NCI-H128 (cell line): ENCODE results near the gene TOMM70.
"Not testable (repeated sequence)": the region's sequence is repeated elsewhere in the genome, so short reads cannot be mapped to it uniquely, and the experiment has no call there.

Source experiments
- DNase-seq: peaks from one replicate; lab custom pipeline; 2025; ENCODE audit not compliant: unreplicated experiment; lab: John Stamatoyannopoulos, UW

Gene TOMM70

GRCh38 chr3:100364421-100364820 lies 36.5 kb downstream of the TOMM70 start:
- DNase-seq, result no peak

DNA sequence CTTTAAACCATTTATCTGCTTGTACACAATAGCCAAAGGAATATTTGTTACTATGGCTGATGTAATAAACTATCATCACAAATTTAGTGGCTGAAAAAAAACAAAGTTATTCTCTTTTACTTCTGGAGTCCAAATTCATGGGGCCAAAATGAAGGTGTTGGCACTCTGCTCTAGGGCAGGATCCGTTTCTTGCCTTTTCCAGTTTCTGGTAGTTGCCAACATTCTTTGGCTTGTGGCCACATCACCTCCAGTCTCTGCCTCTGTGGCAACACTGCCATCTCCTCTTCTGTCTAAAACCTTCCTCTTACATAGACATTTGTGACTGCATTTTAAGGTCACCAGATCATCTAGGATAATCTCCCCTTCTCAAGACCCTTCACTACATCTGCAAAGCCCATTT lies 39.0 kb downstream of the TOMM70 start:
- no peak for DNase-seq

DNA sequence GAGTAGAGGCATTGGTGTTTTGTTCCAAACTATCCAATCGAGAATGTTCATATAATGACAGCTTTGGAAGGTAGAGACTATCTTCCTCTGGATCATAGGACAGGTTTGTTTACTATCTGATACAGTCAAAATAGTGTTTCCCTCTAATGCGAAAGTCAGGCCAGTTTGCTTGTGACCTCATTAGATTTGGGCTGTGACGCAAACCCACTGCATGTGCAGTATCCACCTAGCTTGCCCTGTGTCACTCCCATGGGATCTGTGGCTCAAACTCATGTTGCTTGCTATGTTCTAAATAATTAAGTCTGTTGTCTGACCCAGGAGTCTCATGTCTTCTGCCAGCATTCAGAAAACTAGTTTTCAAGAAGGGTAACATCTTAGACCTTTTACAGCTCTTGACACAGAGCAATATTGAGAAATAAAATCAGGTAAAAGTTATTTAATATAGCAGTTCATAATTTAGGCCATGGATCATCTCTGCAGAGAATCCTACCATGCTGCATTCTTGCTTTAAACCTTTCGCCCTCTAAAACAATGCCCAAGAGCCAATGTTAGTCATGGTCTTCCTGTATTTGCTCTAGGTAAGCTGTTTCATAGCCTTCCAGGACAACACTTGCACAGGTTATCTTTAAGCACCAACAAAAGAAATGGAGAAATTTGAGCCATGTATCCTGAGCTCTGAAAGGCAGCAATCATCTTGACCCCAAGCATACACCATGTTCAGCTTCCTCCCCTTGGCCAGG lies 40.0 kb downstream of the TOMM70 start:
- DNase-seq, result no peak

DNA sequence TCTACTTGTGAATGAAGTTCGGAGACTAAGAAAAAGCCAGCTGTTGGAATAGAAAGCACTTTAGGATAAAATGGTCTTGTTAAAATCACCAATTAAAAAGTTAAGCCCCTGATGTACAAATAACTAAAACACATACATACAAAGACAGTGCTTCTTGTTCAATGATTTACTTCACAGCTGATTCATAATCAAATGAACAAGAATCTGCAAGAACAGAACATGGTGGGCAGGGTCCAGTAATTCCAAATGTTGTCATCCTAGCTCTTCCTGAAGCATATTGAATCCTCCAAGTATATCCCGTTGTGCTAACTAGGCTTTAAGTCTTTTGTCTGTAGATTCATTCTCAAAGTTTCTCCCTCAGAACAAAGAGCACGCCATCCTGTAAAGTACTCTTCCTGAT lies 41.9 kb downstream of the TOMM70 start:
- DNase-seq, result no peak

DNA sequence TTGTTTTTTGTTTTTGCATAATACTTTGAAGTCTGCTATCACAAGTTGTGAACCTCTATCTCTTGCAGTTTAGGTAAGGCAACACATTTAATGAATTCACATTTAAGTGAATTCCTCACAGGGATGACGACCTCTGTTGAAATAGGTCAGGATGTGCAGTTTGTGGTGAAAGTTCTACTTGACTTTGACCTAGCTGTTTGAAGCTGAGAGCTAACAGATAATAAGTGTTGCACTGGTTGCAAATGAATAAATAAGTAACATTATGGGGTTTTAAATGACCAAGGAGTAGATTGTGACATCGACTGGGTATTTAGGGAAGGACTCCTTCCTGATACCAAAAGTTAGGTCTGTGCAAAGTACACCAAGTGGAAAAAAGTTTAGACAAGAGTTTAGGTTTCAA lies 42.5 kb downstream of the TOMM70 start:
- DNase-seq, result no peak

DNA sequence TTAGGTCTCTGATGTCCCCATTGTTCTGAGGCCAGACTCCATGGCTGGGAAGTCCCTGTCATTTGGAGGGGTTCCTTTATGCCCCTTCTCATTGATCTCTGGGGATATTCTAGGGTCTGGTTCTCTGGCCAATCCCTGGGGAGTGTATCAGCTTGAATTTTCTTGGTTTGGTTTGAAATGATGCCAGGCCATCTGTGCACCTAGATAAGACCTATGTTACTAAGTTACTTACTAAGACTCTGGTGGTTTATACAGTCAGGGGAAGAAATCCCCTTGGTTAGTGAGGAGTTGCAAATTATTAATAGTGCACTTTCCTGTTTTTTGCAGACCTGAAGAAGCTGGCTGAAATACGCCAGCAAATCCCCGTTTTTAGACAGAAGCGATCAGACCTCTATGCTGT lies 46.0 kb downstream of the TOMM70 start:
- DNase-seq, result no peak

DNA sequence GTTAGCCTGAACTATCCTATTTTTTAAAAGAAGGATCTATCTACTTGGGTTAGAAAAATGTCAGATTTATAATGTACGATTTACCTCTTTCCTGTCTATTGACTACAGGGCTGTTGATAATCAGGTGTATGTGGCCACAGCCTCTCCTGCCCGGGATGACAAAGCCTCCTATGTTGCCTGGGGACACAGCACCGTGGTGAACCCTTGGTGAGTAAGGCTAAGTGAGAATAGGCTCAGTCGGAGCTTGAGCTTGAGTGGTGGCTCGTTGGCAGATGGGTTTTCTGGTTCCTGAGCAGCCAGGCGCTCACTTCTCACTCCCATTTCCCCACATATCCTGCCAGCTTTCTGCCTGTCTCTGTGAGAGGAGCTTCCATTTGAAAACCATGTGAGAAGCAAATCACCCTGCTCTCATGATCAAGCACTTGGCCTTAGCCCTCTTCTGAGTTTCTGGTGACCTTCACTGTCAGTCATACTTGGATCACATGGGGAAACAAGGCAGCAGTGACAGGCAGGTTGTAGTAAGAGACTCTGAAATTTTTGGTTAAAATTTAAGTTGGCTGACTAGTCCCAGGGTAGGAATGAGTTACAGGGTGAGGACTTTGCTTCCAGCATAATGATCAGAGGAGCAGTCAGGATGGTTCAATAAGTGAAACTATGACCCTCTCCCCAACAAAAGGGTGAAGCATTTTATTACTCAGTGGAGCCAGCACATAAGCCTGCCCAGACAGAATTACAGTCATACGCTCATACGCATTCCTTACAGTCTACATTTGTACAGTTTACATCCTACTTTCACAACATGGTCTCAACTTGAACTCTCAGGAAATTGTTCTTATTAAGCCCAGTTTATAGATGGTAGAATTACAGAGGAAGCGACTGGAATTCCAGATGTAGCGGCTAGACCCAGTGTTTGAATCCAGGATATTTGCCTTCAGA lies 48.3 kb downstream of the TOMM70 start:
- no peak for DNase-seq

DNA sequence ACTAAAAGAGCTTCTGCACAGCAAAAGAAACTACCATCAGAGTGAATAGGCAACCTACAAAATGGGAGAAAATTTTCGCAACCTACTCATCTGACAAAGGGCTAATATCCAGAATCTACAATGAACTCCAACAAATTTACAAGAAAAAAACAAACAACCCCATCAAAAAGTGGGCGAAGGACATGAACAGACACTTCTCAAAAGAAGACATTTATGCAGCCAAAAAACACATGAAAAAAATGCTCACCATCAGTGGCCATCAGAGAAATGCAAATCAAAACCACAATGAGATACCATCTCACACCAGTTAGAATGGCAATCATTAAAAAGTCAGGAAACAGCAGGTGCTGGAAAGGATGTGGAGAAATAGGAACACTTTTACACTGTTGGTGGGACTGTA lies 49.1 kb downstream of the TOMM70 start:
- DNase-seq, result not testable (repeated sequence)

GRCh38 chr3:100348727-100349126 lies 52.2 kb downstream of the TOMM70 start:
- DNase-seq, result no peak

GRCh38 chr3:100340527-100340926 lies 60.4 kb downstream of the TOMM70 start:
- DNase-seq, result no peak

DNA sequence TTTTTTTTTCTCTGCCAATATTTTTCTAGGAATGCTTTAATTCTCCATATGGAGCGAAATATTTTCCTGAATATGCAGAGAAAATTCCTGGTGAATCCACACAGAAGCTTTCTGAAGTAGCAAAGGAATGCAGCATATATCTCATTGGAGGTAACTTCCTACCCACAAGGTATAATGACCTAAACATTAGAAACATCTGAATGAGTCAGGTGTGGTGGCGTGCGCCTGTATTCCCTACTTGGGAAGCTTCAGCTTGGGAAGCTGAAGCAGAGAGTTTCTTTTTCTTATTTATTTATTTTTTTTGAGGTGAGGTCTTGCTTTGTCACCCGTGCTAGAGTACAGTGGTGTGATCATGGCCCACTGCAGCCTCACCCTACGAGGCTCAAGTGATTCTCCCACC lies 61.1 kb downstream of the TOMM70 start:
- no peak for DNase-seq

DNA sequence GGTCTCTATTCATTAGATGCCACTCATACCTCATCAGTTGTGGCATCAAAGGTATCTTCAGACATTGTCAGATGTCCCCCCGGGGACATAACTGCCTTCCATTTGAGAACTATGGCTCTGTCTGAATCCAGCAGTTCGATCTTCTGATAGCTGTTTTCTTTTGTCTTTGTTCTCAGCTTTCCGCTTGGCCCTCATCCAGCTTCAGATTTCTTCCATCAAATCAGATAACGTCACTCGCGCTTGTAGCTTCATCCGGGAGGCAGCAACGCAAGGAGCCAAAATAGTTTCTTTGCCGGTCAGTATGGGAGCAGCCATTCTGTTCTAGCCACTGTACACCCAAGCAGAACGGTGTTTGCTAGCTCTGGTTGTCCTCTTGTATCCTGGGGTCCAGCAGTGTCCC lies 62.0 kb downstream of the TOMM70 start:
- no peak for DNase-seq

DNA sequence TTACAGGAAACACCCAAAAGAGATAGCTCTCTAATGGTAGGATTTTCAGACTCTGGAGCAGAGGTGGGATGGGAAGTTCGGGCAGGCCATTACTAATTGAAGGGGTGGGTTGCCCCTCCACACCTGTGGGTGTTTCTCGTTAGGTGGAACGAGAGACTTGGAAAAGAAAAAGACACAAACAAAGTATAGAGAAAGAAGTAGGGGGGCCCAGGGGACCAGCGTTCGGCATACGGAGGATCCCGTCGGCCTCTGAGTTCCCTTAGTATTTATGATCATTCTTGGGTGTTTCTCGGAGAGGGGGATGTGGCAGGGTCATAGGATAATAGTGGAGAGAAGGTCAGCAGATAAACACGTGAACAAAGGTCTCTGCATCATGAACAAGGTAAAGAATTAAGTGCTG lies 64.7 kb downstream of the TOMM70 start:
- not testable (repeated sequence) for DNase-seq

GRCh38 chr3:100335434-100335833 lies 65.5 kb downstream of the TOMM70 start:
- DNase-seq, result no peak

GRCh38 chr3:100334488-100335351 lies 66.2 kb downstream of the TOMM70 start, which contains the start of gene NIT2:
Gene NIT2 (plus strand): TSS chr3:100334757. CDS start chr3:100334792, 35 bp downstream.
- peak; percentile 47 for DNase-seq

- DNase-seq, result no peak
Observed at GRCh38 chr3:100333970-100334487, 66.9 kb downstream of the TOMM70 start.

GRCh38 chr3:100333051-100333450 lies 67.8 kb downstream of the TOMM70 start:
- no peak for DNase-seq

DNA sequence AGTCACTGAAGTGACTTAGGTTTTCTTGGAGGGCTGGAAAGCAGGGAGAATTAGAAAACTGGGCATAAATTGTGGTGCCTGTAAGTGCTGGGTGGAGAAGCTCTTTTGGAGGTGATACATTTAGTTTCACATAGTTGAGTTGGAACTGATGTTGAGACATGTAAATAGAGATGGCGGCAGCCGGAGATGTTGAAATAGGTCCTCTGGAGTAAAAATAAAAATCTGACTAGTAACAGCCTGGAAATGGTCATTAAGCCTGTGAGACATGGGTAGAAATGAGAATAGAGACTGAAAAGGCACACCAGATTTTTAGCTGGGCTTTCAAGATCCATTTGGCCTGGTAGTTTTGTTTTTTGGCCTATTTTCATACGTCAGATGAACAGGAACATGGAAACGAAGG lies 69.2 kb downstream of the TOMM70 start:
- no peak for DNase-seq

GRCh38 chr3:100330651-100331050 lies 70.2 kb downstream of the TOMM70 start:
- no peak for DNase-seq

DNA sequence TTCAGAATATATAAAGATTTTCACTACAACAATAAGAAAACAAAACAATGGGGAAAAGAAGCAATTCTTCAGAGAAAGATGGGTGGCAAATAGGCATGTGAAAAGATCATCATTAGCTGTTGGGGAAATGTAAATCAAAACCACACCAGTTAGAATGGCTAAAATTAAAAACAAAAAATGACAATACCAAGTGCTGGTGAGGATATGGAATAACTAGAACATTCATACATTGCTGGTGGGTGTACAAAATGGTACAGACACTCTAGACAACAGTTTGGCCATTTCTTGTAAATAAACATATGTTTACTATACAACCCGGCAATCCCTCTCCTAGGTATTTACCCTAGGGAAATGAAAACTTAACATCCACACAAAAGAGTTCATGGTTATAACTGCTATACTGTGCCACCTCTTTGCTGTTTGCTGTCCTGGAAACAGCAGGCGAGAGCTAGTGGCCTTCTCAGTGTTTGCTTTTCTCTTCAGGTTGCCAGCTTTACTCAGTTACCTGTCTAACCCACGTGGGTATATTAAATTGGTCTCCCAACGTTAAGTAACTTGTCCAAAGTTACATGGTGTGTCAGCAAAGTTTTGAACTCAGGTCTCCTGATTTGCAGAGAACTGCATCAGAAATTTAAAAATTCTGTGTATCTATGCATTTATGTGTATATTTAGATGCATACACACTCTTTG lies 70.9 kb downstream of the TOMM70 start:
- no peak for DNase-seq
